Thoracic aorta (tissue), 2 donors: ENCODE measurements around the gene OR10H5. TPM values are rescaled to one million over a fixed set of nuclear protein-coding genes. Genes with fewer than 3 reads are reported as not detected.

Source experiments
- ATAC-seq: fragments of 150-250 bp; one replicate; pipeline ENCODE4 v1.8.0; 2017; ENCODE audit warnings: low read depth; ENCODE audit not compliant: insufficient number of reproducible peaks, low FRiP score
- DNase-seq: peaks from one replicate; pipeline ENCODE4 v3.0.0-alpha.2; 2020; ENCODE audit warnings: low spot score
- H3K27ac ChIP-seq, 2 donors: fragments of 200-600 bp; sonication (generic); 1 replicate in 1 of 2; 2 replicates in 1 of 2; pipeline ENCODE4 v1.5.1; 2016; ENCODE audit warnings: mild to moderate bottlenecking in 2 of 2, moderate library complexity in 2 of 2
- H3K27me3 ChIP-seq: fragments of 200-600 bp; sonication (generic); replicated peaks from 2 replicates; pipeline ENCODE4 v1.6.0; 2016; ENCODE audit warnings: mild to moderate bottlenecking; ENCODE audit not compliant: insufficient read depth
- H3K36me3 ChIP-seq: fragments of 200-600 bp; sonication (generic); one replicate; pipeline ENCODE4 v1.5.1; 2016
- H3K4me1 ChIP-seq, 2 donors: fragments of 200-600 bp; sonication (generic); 1 replicate in 1 of 2; 2 replicates in 1 of 2; pipeline versions ENCODE4 v1.5.1 to v1.6.0; 2016; ENCODE audit warnings: low read depth in 2 of 2, mild to moderate bottlenecking in 1 of 2; ENCODE audit not compliant: control insufficient read depth in 1 of 2
- H3K4me3 ChIP-seq: fragments of 200-600 bp; sonication (generic); 2 replicates; pipeline ENCODE4 v1.5.1; 2016; ENCODE audit warnings: mild to moderate bottlenecking
- H3K9me3 ChIP-seq: fragments of 200-600 bp; sonication (generic); 2 replicates; pipeline ENCODE4 v1.5.1; 2016
- CTCF ChIP-seq: fragments of 200-600 bp; sonication (generic); IDR thresholded peaks from one replicate; pipeline ENCODE4 v1.5.1; 2019; ENCODE audit warnings: antibody characterized with exemption
- total RNA-seq, 2 donors: library from RNA; depleted of rRNA; stranded (reverse); fragments of >200 nt; gene quantifications; one replicate each; pipeline versions ENCODE4 v1.1.0 to v1.2.3, GENCODE V29; 2016

Gene OR10H5
- total RNA-seq, 2 donors from 2014 or later, result not detected

- peaks cover 6 to 18% of the 10 kb centered on the region in 2 donors for H3K4me1 ChIP-seq
- no peaks in the 10 kb centered on the region for H3K36me3 ChIP-seq
- no peak overlapping the region for H3K27ac ChIP-seq
- no peak for ATAC-seq
- H3K4me3 ChIP-seq, result no peak overlapping the region
- TF ChIP-seq CTCF, result no peak
- DNase-seq, result no peak
- no peaks in the 10 kb centered on the region for H3K27me3 ChIP-seq
- H3K9me3 ChIP-seq, result no peaks in the 10 kb centered on the region
These were observed 10.2 kb upstream of the OR10H5 start for GRCh38 chr19:15776991-15777970.

GRCh38 chr19:15779756-15780476, 7.5 kb upstream of the OR10H5 start:
- Histone ChIP-seq H3K4me1 (peaks cover 6 to 18% of the 10 kb centered on the region in 2 donors), H3K9me3 (no peaks in the 10 kb centered on the region), H3K4me3 (peak overlapping the region; percentile 36), H3K36me3 (no peaks in the 10 kb centered on the region), H3K27ac (peak overlapping the region; percentile 38 to 51), H3K27me3 (no peaks in the 10 kb centered on the region)
- ATAC-seq (peak; percentile 67), DNase-seq (peak; percentile 21)
- no peak for TF ChIP-seq CTCF

- no peak overlapping the region for H3K4me3 ChIP-seq
These were observed 6.6 kb upstream of the OR10H5 start for GRCh38 chr19:15780610-15781418.

GRCh38 chr19:15781661-15782060, 5.8 kb upstream of the OR10H5 start:
- no peaks in the 10 kb centered on the region for H3K9me3 ChIP-seq
- TF ChIP-seq CTCF, result no peak
- no peak overlapping the region for H3K27ac ChIP-seq
- DNase-seq (no peak), ATAC-seq (no peak)
- peaks cover 6 to 18% of the 10 kb centered on the region in 2 donors for H3K4me1 ChIP-seq
- H3K4me3 ChIP-seq, result no peak overlapping the region
- H3K36me3 ChIP-seq, result no peaks in the 10 kb centered on the region
- H3K27me3 ChIP-seq, result no peaks in the 10 kb centered on the region

More at GRCh38 chr19:15780610-15781418, 6.6 kb upstream of the OR10H5 start:
- no peak for TF ChIP-seq CTCF
- ATAC-seq (no peak), DNase-seq (no peak)
- H3K27ac ChIP-seq, result peak overlapping the region; percentile 38 to 51
- no peaks in the 10 kb centered on the region for H3K36me3 ChIP-seq
- no peaks in the 10 kb centered on the region for H3K9me3 ChIP-seq
- H3K4me1 ChIP-seq, result peaks cover 6 to 18% of the 10 kb centered on the region in 2 donors
- H3K27me3 ChIP-seq, result no peaks in the 10 kb centered on the region
